HG02943 (cell line): ENCODE measurements around the gene SPNS2.

Source experiments
- ATAC-seq: cut with Tn5 transposase; IDR thresholded peaks from one replicate; pipeline ENCODE4 v1.9.1; 2021; ENCODE audit warnings: mild to moderate bottlenecking, low read depth, moderate library complexity; ENCODE audit not compliant: unreplicated experiment

The SPNS2 gene

GRCh38 chr17:4498461-4499397 is at the start of gene SPNS2:
Gene SPNS2 (plus strand): TSS chr17:4498881. CDS start chr17:4499048, 167 bp downstream.
- ATAC-seq, result no peak

DNA sequence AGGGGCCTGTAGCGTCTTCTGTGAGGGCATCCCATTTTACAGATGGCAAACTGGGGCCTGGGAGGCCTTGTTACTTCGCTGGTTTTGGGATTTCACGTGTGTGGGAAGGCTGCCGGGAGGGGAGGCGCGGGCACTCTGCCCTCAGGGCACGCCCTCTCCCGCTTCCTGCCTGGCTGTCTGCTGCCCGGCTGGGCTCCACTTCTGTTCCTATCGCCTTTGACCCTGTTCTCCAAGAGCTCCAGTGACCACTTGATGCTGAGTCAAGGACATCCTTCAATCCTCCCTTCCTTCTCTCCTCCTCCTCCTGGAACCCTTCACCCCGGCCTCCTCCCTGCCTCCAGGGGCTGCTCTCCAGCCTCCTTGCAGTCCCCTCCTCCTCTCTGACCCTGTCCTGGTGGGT is 48.9 kb upstream of the SPNS2 start:
- ATAC-seq, result no peak

DNA sequence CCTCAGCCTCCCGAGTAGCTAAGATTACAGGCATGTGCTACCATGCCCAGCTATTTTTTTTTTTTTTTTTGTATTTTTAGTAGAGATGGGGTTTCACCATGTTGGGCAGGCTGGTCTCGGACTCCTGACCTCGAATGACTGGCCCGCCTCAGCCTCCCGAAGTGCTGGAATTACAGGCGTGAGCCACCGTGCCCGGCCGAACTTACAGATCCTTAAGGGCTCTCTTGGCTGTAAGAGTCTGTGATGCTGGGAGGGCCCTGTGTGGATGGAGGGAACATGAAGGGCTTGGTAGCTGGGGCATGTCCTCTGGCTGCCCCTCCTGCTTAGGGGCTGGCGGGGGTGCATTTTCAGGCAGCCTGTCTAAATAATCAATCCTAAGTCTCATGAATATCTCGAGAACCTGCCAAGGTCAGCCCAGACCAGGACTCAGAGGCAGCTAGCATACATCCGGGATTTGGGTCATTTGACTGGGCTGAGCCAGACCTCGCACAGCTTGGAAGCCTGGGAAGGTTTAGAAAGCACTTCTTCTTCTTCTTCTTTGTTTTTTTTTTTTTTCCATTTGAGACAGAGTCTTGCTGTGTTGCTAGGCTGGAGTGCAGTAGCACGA is 47.9 kb upstream of the SPNS2 start:
- no peak for ATAC-seq

GRCh38 chr17:4453812-4454591 is 44.7 kb upstream of the SPNS2 start:
- no peak for ATAC-seq

- ATAC-seq, result no peak
These were observed 38.0 kb upstream of the SPNS2 start for GRCh38 chr17:4460661-4461060.

- no peak for ATAC-seq
These were observed 34.7 kb upstream of the SPNS2 start for GRCh38 chr17:4463818-4464476.

DNA sequence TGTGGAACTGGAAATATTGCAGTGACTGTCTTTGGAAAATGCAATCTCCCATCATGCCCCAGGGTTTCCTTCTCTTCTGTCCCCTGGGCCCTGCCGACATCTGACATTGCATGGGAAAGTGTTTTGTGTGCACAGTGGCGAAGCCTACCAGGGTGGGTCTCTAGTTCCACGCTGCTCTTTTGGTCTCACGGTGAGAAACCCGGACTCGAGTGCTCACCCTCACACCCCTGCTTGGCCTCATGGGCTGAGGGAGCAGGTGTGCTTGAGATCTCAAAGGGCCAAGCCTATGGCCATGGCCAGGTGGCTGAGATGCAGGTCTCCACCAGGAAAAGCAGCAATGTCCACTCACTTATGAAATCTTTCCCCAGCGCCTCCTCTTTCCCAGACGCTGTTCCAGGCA is 32.9 kb upstream of the SPNS2 start:
- no peak for ATAC-seq

DNA sequence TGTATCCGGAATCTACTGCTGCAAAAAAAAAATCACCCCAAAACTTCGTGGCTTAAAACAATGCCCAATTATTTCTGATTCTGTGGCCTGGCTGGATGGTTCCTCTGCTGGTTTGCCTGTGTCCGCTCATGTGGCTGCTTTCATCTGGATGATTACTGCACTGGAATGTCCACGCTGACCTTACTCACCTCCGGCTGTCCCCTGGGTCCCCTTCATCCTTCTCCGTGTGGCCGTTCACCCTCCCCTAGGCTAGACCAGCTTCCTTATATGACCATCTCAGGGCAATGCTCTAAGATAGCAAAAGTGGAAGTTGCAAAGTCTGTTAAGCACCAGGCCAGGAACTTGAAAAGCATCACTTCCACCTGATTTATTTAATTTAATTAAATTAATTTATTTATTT is 31.4 kb upstream of the SPNS2 start:
- no peak for ATAC-seq

- no peak for ATAC-seq
These were observed 29.1 kb upstream of the SPNS2 start for GRCh38 chr17:4469552-4469951.

GRCh38 chr17:4472286-4472685 is 26.4 kb upstream of the SPNS2 start:
- no peak for ATAC-seq

DNA sequence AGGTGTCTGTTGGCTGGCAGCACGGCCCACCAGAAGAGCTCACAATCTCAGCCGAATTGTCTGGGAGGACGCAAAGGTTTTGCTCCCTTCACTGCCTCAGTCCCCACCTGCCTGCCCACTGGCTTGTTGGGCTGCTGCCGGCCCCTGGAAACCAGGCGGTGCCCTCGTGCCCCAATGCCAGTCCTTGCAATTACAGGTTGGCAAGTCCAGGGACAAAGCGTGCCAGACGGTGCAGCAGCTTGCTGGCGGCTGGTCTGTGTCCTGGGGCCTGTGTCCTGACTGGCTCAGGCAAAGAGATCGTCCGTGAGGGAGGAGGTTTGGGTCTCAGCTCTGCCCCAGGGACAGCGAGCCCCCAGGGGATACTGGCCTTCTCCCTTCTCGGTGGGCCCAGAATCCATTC is 24.6 kb upstream of the SPNS2 start:
- no peak for ATAC-seq

DNA sequence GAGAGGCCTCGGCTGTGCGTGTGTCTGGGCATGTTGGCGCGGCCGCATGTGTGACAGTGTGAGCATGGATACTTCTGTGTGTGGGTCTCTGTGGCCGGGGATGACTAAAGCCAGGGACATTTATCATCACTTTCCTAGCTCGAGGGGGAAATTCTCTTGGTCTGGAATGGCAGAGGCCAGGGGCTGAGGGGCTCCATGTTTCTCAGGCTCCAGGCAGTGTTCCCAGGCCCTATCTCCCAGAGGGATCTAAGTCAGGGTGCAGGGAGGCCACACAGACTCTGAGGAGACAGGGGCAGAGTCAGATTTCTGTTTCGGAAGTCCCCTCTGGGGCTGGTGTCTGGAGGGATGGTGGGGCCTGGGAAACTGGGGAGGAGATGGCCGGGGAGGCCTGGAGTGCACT is 23.7 kb upstream of the SPNS2 start:
- ATAC-seq, result no peak

DNA sequence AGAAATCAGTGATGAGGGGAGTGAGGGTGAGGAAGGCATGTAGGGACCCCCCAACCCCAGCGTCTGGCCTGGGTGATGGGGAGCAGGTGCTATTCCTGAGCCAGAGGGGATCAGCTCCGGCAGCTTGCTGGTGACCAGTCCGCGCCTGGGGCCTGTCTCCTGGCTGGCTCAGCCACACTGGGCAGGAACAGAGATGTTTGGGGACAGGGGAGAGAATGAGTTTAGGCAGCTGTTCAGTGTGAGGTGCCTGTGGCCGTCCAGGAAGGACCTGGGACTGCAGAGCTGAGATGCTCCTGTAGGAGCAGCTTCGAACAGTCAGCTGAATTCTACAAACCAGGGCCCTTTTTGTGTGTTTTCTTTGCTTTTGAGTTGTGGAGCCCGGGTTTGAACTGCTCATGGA is 23.2 kb upstream of the SPNS2 start:
- ATAC-seq, result no peak

- no peak for ATAC-seq
These were observed 22.7 kb upstream of the SPNS2 start for GRCh38 chr17:4476017-4476416.

- ATAC-seq, result no peak
These were observed 22.1 kb upstream of the SPNS2 start for GRCh38 chr17:4476511-4477070.

DNA sequence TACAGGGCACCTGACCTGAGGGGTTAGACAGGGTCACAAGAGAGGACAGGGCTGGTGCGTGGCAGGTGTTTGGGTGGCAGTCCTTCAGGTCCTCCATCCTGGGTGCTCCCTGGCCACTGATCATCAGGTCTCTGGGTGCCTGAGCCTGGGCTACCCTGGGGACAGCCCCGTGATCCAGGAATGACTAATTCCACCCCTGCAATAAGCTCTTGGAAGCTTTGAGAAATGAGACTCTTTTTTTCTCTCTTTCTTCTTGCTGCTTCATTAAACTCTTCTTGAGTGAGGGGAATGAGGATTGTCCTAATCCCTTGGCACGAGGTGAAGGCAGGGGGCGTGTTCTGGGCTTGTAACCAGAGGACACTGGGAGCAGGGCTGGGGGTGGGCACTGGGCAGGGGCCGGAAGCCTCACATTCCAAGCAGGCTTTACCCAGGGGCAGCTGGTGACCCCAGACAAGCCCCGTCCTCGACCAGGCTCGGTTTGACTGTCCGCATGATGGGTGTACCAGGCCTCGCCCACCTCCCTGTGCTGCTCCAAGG is 21.4 kb upstream of the SPNS2 start:
- no peak for ATAC-seq

DNA sequence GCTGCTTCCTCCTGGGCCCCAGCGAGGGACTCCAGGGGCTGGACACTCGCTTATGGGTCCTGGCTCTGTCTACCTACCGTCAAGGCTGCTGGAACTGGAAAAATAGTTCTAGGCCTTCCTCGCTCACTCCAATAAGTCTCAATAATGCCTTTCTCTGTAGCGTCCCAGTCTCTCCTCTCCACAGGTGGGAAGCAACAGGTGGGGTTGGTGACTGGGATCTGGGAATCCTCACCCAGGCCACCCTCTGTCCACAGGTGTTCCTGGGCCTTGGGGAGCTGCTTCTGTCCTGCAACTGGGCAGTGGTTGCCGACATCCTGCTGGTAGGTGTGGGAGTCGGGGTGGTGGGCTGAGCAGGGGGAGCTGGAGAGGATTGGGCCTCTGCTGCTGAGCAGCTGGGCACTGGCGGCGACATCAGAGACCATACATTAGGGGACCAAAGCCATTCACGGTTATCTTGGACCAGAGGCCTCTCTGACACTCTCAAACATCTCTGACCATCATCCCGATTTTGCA is 20.3 kb upstream of the SPNS2 start:
- ATAC-seq, result no peak

GRCh38 chr17:4479340-4479981 is 19.2 kb upstream of the SPNS2 start:
- no peak for ATAC-seq

- ATAC-seq, result no peak
These were observed 18.5 kb upstream of the SPNS2 start for GRCh38 chr17:4479982-4480751.
